ENCODE data around the gene C3orf38.
A peak's percentile ranks its signal among the peaks of the same experiment; 100 is the strongest.
"Not testable (repeated sequence)": the region's sequence is repeated elsewhere in the genome, so short reads cannot be mapped to it uniquely, and the experiment has no call there.

The C3orf38 gene

DNA sequence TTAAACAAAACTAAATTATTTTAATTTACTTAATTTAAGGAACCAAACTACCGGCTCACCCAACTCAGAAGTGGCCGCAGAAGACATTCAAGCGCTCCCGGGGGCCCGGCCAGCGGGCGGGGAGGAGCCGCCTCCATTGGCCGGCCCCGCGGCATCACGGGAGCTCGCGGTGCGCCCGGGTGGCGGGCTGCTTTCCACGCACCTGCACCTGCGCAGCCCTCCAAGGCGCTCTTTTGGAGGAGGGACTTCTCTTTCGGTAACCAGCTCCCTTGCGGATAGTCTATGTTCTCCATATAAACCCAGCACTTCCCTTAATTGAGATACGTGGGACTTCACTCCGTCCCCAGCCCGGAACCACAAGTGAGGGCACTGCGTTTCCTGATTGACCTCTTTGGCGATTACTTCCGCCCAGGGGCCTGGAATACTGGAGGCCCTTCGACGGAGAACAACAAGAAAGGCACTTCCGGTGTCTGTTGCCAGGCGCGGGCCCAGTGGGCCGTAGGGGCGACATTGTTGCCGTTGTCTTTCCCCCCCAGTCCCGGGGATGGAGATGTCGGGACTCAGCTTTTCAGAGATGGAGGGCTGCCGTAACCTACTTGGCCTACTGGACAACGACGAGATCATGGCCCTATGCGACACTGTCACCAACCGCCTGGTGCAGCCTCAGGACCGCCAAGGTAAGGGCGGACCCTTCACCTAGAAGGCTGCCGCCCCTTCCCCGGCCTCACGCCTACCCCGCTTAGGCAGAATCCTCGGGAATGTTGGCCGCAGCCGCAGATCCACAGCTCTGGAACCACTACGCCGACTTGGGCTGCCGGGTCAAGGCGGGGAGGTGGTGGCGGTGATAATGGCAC is at the start of gene C3orf38:
TSS of gene C3orf38 (plus strand) at position 451 of the 854 bp plus-strand sequence. CDS start at position 545, 94 bp downstream.
- peak; percentile 48 to 74 for DNase-seq

DNA sequence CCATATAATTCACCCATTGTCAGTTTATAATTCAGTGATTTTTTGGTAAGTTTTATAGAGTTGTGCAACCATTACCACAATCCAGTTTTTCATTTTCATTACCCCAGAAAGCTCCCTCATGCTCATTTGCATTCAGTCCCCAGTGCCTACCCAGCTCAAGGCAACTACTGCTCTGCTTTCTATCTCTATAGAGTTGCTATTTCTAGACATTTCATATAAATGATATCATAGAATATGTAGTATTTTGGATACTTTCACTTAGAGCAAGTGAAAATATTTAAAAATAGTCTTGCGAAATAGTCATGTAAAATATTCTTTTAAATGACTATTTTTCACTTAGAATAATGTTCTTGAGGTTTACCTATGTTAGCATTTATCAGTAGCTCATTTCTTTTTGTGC is 48.6 kb upstream of the C3orf38 start:
- DNase-seq, result no peak

DNA sequence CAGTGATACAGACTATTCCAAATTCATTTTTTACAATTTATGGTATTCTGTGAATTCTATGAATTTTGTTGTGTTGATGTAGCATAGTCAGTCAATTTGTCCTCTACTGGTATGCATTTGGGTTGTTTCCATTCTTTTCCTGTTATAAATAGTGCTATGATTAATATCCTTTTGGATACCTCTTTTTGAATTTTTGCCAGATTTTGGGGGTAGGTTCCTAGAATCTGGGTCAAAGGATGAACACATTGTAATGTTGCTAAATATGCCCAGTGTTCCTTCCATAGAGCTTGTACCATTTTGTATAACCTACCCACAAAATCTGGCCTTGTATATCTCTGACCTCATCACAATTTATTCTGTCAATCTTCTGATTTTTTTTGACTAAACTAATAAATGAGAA is 44.4 kb upstream of the C3orf38 start:
- DNase-seq, result no peak

DNA sequence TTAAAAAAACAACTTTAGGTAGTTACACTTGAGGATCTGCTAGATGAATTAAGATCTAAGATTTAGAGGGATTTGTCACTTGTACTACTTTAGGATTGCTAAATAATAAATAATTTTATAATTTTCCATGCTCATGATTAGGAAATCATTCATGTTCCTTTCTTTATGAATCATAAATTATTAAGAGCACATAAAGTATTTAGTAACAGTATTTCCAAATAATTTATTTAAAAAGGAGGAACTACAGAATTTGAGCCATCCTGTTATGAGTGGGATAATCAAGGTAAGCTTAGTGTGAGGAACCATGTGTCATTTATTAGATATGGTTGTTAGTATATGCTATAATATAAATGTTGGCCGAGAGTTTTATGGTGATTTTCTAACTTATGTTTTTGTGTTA is 37.5 kb upstream of the C3orf38 start:
- DNase-seq, result no peak

DNA sequence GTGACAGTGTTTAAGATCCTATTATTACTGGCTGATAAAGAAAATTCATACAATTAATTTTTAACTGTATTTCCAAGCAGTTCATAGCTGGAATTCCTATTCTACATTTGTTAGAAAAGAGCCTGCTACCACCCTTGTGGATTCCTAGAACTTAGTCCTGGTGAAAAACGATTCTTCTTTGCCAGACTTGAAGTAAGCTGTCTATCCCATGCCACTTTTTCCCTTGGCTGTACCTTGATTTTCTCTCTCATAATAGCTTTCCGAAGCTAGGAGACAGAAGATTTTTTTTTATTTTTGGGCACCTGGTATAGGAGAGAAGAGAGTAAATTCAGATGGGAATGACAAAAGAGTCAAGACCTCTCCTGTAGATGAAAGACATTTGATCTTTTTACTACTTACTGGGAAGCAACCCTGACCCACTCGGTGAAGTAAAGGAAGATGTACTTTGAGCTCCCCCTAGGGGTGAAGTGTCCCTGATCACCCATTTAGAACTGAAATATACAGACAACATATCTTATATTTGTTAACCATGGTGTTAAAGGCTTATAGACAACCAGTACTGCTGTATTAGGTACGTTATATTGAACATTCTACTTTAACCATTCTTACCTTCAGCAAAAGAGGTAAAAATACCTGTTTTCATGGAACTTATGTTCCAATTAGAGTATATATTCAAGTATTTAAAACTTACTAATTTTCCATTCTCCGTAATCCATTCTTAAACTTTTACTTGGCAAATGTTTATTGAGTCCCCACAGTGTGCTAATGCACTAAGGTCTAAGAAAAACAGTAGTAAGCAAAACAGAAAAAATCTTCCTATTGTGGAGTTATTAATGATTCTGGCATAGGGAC is 36.2 kb upstream of the C3orf38 start:
- DNase-seq, result peak in 1 of 2 donors; percentile 74

DNA sequence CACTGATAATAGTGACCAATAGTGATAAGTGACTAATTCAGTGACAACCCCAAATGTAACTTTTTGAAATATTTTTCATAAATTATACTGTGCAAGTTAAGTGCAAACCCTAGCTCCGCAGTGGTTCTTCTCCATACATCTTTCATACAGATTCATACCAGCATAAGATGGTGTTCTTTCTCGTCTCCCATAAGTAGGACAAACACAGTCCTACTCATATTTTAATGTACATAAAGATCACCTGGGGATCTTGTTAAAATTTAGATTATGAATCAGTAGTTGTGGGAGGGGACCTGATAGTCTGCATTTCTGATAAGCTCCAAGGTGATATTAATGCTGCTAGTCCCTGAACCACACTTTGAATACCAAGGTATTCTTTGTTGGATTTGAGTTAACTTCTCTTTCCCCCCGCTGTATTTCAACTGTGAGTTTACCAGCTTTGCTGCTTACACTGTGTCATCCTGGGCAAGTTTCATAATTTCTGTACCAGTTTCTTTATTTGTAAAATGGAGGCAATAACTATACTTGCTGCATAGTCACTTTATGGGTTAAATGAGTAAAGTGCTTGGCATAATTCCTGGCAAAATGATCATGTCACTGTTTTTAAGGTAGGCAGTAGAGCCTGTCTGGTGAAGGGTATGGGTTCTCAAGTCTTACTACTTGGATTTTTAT is 34.7 kb upstream of the C3orf38 start:
- DNase-seq, result no peak

DNA sequence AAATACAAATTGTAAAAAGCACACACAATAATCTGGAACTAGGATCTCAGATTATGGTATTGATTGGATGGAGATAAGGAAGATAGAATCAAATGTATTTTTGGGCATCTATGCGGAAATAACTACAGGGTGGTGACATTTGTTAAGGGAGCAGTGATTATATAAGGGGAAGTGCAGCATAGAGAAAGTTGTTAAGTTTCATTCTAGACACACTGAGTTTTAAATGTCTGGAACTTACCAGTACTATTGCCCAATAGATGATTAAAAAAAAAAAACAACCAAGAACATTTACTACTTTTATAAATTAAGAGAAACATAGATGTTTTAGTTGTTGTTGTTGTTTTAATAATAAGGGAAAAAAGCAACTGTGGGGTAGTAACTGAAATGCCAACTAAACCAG is 32.1 kb upstream of the C3orf38 start:
- no peak for DNase-seq

DNA sequence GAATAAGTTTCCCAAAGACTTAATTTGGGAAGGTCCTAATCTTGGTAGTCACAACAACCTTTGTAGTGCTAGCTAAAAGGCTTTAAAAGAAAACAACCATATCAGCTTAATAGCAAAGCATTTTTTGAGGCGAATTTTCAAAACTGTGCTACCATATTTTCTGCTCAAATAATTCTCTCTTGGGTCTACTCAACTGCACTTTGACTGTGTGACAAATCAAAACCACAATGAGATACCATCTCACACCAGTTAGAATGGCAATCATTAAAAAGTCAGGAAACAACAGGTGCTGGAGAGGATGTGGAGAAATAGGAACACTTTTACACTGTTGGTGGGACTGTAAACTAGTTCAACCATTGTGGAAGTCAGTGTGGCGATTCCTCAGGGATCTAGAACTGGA is 31.2 kb upstream of the C3orf38 start:
- not testable (repeated sequence) for DNase-seq

DNA sequence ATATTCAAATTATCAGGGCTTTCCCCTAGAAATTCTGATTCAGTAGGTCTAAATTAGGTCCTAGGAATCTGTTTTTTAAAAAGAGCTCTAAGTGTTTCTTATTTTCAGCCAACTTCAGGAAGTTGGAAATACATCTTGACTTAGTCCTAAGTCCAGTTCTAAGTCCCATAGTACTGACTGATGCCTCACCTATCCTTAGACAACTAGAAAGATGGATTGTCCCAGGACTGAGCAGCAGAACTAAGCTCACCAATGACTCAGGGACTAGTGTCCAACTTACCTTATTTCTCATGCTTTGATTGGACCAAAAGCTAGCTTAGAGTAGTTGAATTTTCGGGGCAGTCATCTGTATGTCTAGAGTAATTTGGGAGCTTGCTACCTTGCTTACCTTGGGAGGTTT is 26.2 kb upstream of the C3orf38 start:
- DNase-seq, result no peak

DNA sequence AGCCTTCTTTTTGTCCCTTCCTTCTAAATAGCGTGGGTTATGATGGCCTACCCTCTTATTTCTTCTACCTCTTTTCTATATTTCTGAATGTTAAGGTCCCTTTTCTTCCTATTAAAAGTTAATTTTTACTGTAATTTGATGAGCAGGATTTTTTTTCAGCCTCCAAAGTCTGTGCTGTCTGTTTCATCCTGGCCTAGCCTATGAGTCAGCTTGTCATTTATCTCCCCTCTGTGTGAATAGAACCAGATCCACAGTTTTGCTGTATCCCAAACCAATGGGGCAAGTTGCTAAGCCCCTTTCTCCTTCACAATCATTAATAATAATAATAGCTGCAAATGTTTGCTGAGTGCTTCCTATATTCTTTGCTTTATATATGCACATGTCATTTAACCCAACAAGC is 18.1 kb upstream of the C3orf38 start:
- no peak for DNase-seq

DNA sequence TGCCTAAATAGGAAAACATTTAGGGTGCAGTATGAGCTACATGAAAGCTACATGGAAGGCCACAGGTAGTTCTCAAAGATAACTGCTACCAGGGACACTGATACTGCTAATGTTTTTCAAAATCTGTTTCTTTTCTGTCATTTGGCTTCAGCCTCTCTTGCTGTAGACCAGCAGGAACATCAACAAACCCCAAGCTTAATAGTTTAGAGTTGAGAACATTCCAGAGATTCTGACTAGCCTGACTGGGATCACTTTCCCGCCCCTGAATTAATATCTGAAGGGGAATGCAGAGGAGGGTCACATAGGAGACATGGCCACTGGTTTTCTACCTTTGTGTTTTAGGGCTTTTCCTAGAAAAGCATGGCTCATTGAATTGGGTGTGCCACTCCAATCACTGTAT is 16.9 kb upstream of the C3orf38 start:
- DNase-seq, result no peak

DNA sequence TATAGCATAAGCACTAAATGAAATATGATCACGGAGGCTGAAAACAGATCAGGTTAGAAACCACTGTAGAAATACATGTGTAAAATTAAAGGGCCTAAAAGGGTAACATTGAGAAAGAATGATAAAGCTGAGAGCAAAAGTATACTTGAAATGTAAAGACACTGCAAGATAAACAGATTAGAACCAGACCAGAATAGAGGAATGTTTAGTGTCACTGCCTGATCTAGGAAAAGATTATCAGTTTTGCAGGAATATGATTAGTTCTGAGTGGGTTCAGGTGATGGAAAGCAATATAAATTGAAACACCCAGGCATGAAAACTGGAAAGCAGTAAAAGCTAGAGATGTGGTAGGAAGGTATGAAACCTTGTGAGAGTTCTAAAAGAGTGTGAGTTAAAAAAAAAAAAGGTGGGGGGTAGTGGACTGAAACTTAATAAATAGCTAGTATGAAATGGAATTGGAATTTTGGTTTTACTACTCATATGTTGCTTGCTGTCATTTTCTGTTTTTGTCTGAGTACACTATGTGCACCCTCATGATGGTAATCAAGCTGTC is 16.0 kb upstream of the C3orf38 start:
- no peak for DNase-seq

DNA sequence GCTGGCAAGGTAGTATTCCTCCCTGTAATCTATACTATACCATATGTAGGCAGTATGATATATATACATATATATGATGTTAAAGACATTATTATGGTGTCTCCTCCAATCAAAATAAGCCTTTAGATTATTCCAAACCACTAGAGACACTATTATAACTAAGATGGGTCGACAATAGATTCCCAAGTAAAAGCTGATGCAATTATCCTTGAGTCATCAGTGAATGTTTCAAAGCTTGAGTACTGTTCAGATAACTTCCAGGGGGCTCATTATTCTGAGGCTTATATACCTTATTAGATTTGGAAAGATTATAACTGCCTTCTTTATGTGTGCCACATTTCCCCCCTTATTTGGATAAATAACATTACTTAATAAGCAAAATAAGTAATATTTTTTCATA is 11.9 kb upstream of the C3orf38 start:
- DNase-seq, result no peak

DNA sequence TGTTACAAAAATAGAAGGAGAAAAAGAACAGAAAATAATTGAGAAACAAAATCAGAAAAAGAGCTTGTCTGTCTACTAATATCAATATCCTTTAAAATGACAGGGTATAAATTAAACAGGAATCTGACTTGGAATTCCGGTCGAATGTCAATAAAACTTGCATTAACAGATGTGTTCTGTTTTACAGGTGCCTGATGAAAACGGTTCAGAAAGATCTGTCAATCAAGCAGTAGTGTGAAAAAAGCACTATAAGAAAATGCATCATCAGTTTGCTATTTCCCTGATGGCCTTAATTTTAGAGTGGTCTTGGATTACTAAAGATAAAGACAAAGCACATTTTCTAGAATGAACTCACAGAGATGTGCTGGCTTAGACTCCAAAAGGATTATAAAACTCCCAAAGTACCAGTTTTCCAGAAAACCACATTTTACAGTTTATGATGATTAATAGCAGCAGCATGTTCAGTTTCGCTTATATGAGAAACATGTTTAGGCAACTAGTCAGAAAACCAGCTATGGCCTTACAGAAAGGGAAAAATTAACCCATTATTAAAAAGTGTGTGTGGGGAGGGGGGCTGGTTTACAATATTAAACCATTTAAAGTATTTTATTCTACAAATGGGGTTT is 8.2 kb upstream of the C3orf38 start:
- no peak for DNase-seq

DNA sequence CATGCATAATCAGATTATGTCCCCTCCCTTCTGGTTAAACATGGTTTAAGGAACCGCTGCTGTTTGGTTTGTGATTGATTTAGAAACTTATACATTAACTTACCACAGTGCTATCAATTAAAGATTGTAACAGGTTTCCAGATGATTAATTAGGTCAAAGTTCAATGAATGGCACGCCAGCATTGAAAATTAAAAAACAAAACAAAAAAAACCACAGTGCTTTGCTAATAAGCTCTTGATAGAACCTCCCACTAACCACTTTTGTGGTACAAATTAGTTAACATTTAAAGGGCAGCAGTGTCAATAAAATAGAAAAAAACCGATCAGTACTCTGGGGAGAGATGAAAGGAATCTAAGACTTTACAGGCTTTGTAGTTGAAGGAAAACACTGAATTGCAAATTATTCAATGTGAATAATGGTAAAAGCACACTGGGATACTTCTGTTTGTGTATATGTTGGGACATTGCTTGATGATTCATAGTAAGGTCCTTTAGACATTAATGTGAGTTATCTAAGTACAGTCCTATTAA is 7.6 kb upstream of the C3orf38 start:
- DNase-seq, result no peak

DNA sequence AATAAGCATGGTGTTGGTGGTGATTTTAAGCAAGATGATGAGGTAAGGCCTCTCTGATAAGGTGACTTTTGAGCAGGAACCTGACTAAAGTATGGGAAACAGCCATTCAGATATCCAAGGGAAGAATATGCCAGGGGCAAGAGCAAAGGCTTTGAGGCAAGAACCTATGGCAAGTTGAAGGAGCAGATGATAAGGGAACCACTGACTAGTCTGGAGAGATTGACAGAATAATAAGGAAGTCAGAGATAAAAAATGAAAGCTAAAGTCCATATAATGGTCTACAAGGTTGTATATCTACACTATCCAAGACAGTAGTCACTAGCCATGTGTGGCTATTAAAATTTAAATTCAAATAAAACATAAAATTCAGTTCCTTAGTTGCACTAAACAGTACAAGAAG is 2.5 kb upstream of the C3orf38 start:
- no peak for DNase-seq

DNA sequence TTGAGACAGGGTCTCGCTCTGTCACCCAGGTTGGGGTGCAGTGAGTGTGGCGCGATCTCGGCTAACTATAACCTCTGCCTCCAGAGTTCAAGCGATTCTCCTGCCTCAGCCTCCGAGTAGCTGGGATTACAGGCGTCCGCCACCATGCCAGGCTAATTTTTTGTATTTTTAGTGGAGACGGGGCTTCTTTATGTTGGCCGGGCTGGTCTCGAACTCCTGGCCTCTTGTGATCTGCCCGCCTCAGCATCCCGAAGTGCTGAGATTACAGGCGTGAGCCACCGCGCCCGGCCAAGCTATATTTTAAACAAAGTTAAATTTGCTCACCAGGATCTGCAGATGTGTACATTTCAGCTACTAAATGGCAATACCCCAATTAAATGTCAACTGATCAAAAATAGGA is 1.1 kb upstream of the C3orf38 start:
- DNase-seq, result no peak

DNA sequence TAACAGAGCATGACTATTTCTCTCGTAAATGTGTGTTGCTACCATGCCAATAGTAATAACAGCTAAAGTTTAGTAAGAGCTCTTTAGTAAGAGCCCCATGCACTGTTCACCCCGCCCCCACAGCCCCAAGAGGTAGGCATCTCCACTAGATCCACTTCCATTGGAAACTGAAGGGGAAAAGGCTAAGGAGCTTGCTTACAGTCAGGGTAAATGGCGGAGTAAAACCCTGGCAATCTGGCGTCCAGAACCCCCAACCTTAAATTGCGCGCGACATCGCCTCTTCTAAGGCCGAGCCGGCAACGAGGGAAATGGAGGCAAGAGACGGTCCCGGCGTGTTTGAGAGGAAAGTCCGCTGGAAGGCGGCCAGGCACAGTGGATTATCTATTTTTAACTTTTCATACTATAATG is 654 bp upstream of the C3orf38 start:
- DNase-seq, result peak in 1 of 2 donors; percentile 53

DNA sequence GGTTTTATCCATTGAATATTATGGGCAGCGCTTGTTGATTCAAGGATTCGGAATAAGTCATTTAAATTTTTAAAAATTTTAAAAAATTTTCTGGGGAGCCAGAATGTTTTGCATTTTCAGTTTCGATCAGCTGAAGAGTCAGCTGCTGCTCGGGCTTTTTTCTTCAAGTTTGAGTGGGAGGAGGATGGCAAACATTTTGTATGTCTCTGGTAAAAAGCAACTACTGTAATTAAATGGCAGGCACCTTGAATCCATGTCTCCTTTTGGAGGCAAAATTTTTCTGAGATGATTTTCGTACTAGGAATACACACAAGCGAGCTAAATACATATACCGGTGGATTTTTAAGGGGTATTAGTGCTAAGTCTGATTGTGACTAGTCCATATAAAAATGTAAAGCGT is 612 bp downstream of the C3orf38 start:
- DNase-seq, result peak in 1 of 2 donors; percentile 31

DNA sequence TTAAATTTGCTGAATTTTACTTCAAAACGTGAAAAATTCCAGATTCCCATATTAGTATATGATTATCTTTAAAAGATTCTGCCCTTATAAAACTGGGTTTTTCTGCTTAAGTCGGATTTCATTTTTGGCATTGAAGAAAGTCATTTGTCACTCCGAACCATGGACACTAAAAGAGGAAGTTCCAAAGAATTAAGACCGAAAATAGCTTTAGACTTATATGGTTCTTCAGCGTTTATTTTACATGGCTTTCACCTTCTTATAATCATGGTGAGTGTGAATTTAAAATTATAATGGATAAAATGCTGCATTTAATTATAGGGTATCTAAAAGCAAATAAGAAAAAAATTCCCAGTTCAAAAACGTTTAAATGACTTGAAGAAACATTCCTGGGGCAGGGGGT is 1.0 kb downstream of the C3orf38 start:
- peak in 1 of 2 donors; percentile 31 for DNase-seq

DNA sequence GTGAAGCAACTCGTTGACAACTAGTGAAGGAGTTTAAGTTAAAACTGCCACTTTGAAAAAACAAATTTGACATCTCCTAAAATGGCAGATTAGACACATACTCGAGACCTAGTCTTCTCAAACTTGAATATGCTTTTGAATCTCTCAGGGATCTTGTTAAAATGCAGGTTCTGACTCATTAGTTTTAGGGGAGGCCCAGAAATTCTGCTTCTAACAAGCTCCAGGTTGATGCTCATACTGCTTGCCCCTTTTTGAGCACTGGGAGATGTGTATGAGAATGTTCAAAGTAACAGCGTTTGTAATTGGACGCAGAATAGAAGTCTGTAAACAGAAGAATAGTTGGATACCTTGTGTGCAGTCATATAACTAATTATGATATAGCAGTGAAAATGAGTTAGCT is 1.6 kb downstream of the C3orf38 start:
- DNase-seq, result no peak

DNA sequence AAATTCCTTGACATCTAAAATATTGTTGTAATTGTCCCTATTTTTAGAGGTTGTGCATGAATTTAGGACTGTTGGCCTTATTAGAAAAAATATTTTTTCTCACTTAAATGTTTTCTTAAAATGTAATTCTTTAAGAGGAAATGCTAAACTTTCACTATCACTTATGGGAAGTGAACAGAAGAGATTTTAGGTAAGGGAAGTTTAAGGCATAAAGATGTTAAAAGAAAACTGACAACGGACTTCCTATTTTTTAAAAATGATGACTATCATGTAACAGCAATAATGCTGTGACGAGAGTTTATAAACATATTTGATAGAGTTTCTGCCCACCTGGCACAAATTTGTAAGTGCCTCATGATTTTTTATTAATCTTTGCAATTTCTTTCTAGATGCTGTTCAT is 3.1 kb downstream of the C3orf38 start:
- DNase-seq, result no peak
